ENCODE results near the gene CNGA3. TPM values are rescaled to one million over a fixed set of nuclear protein-coding genes. Genes with fewer than 3 reads are reported as not detected.

The CNGA3 gene
- total and polyA plus RNA-seq, 2 of the 4 experiments (the other 2 are of a cell fraction): under 0.01 TPM; not detected in 1

DNA sequence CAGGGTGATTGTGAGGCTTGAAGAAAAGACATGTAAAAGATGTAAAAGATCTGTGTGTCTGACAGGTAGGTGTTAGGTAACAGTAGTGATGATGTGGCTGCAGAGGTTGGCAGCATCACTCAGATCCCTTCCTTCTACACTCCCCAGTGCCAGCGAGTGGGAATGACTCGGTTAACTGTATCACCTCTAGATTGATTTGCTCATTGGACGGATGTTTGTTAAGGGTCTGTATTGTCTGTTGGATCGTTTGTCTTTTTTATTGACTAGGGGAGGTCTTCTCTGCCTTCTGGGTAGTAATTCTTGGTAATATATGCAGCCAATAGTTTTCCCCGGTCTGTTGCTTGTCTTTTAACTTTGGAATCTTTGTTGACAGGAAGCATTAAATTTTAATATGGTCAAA lies 44.8 kb upstream of the CNGA3 start:
- Histone ChIP-seq H4K20me1 (ENCODE audit: insufficient read depth, low read length) (no peaks in the 10 kb centered on the region), H3K14ac (replicated peaks; ENCODE audit: low read depth, low read length) (no peak overlapping the region), H3K9me1 (ENCODE audit: insufficient read depth, low read length) (no peaks in the 10 kb centered on the region), H2AK9ac (replicated peaks; ENCODE audit: low read depth, low read length, poor library complexity) (no peak overlapping the region), H3K56ac (ENCODE audit: extremely low read depth, insufficient read depth, low read length) (no peak overlapping the region), H3K36me3 (ENCODE audit: control insufficient read depth, insufficient read depth, low read length) (no peaks in the 10 kb centered on the region), H2BK15ac (ENCODE audit: low read depth, low read length) (no peak overlapping the region), H3K4me2 (ENCODE audit: low read depth, low read length) (no peak overlapping the region), H4K91ac (ENCODE audit: insufficient read depth, low read depth, low read length) (no peak overlapping the region), H3K4me3 (ENCODE audit: insufficient read depth, low read depth, low read length) (no peak overlapping the region), H2BK20ac (ENCODE audit: low read depth, low read length) (no peak overlapping the region), H3K4me1 (ENCODE audit: control insufficient read depth, insufficient read depth, low read length) (no peaks in the 10 kb centered on the region), H3K4ac (ENCODE audit: low read depth, low read length) (no peak overlapping the region), H4K8ac (ENCODE audit: low read depth in 2 of 2, low read length in 2 of 2) (no peak overlapping the region), H2BK120ac (ENCODE audit: low read depth, low read length) (no peak overlapping the region), H2AK5ac (ENCODE audit: low read depth, low read length) (no peak overlapping the region), H4K5ac (ENCODE audit: low read depth, low read length) (no peak overlapping the region), H3K27ac (ENCODE audit: insufficient read depth, low read length) (no peak overlapping the region), H2AFZ (replicated peaks; ENCODE audit: low read length, poor library complexity) (no peak overlapping the region), H3K9ac (ENCODE audit: low read depth, low read length) (no peak overlapping the region), H3K27me3 (ENCODE audit: control insufficient read depth, insufficient read depth, low read length) (peaks cover 14% of the 10 kb centered on the region), H3K9me3 (ENCODE audit: control insufficient read depth, insufficient read depth, low read length) (no peaks in the 10 kb centered on the region), H2BK5ac (ENCODE audit: low read depth, low read length, poor library complexity, severe bottlenecking) (no peak overlapping the region), H3K23ac (ENCODE audit: low read depth, low read length) (no peak overlapping the region), H3K18ac (ENCODE audit: low read depth, low read length) (no peak overlapping the region), H3K79me1 (ENCODE audit: low read depth in 1 of 2, low read length in 2 of 2) (no peaks in the 10 kb centered on the region)
- in situ Hi-C loops (cut with MboI; ENCODE audit: low sequenced_read_pairs): no loop called here
- CTCF ChIA-PET: no interaction called here
- intact Hi-C loops (cut with micrococcal nuclease): no loop called here
- DNase-seq (no peak), ATAC-seq (ENCODE audit: low read depth) (no peak)
- BruUV-seq (replicated peaks): no TSS peak
- POLR2A ChIA-PET (ENCODE audit: unreplicated experiment): no interaction called here
- WGBS, 2 experiments (ENCODE audit: extremely low coverage in 2 of 2, insufficient read length in 1 of 2): no CpG with 5 or more reads among the region's 5 CpGs
- TF ChIP-seq MXI1 (IDR thresholded peaks at IDR 0.05; ENCODE audit: borderline replicate concordance, low read depth, low read length) (no peak), RAD21 (IDR thresholded peaks at IDR 0.05; ENCODE audit: low read length) (no peak), FOS (IDR thresholded peaks at IDR 0.05; ENCODE audit: low read depth, low read length) (no peak), CEBPB (IDR thresholded peaks at IDR 0.05; ENCODE audit: low read depth, low read length) (no peak), RCOR1 (IDR thresholded peaks at IDR 0.05; ENCODE audit: insufficient replicate concordance, low read length) (no peak), CHD1 (IDR thresholded peaks at IDR 0.05; ENCODE audit: low read depth, low read length) (no peak)
- TF ChIP-seq, protein P1, sequence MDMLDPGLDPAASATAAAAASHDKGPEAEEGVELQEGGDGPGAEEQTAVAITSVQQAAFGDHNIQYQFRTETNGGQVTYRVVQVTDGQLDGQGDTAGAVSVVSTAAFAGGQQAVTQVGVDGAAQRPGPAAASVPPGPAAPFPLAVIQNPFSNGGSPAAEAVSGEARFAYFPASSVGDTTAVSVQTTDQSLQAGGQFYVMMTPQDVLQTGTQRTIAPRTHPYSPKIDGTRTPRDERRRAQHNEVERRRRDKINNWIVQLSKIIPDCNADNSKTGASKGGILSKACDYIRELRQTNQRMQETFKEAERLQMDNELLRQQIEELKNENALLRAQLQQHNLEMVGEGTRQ (IDR thresholded peaks at IDR 0.05; ENCODE audit: low read depth, low read length): no peak
- TF ChIP-seq, protein P2, sequence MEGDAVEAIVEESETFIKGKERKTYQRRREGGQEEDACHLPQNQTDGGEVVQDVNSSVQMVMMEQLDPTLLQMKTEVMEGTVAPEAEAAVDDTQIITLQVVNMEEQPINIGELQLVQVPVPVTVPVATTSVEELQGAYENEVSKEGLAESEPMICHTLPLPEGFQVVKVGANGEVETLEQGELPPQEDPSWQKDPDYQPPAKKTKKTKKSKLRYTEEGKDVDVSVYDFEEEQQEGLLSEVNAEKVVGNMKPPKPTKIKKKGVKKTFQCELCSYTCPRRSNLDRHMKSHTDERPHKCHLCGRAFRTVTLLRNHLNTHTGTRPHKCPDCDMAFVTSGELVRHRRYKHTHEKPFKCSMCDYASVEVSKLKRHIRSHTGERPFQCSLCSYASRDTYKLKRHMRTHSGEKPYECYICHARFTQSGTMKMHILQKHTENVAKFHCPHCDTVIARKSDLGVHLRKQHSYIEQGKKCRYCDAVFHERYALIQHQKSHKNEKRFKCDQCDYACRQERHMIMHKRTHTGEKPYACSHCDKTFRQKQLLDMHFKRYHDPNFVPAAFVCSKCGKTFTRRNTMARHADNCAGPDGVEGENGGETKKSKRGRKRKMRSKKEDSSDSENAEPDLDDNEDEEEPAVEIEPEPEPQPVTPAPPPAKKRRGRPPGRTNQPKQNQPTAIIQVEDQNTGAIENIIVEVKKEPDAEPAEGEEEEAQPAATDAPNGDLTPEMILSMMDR (conservative IDR thresholded peaks at IDR 0.05; ENCODE audit: low read depth, low read length): no peak
- dilution Hi-C loops (cut with HindIII; ENCODE audit: low sequenced_read_pairs, unreplicated experiment): no loop called here

Measured in IMR-90 (cell line).